NCI-H1092 (cell line): Measurements from ENCODE around the gene MEIS3.

ENCODE experiments used
- DNase-seq: peaks from one replicate; lab custom pipeline; 2025; lab: John Stamatoyannopoulos, UW

Gene MEIS3

DNA sequence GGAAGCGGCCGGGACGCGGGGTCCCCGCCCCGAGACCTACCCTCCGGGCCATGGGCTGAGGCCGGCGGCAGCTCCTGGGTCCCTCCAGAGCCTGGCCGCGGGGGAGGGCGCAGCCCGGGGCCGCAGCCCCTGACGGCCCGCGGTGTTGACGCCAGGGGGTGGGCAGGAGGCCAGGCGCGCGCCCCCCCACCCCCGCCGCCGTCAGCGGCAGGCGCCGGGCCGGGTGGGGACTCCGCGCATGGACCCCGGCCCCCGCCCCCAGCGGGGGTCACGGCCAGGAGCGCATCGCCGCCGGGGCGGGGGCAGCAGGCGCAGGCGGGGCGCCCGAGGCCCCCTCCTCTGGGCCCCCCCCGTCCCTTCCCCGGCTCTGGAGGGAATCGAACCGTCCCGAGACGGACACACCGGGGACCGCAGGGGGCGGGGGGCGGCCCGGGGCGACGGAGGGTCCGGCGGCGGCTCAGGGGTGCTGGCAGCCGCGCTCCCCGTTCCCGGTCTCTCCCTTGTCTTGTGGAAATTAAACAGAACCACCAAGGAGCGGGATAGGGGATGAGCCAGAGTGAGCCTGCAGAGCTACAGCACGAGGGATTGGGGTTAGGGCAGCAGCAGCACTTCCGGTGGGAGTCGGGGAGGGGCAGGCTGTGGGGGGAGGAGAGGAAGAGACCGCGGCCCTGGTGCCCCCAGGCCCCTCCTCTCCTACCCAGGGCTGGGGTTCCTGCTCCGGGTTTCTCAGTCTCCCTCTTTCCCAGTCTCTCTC lies at the start of gene MEIS3:
TSS of gene MEIS3 (minus strand) at position 498 of the 754 bp plus-strand sequence. CDS start at position 52, 446 bp downstream.
- no peak for DNase-seq

DNA sequence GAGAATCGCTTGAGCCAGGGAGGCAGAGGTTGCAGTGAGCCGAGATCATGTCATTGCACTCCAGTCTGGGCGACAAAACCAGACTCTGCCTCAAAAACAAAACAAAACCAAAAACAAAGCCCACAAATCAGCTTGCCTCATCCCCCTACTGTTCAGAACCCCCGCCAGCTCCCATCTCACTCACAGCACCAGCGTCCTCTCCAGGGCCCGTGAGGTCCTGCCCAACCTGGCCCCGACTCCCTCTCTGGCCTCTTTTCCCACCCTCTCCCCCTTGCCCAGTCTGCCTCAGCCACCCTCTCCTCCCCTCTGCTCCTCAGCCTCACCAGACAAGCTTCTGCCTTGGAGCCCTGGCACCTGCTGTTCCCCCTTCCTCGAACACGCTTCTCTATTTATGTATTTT lies 48.6 kb upstream of the MEIS3 start:
- no peak for DNase-seq

- DNase-seq, result no peak
Observed at GRCh38 chr19:47465957-47466356, 46.6 kb upstream of the MEIS3 start.

DNA sequence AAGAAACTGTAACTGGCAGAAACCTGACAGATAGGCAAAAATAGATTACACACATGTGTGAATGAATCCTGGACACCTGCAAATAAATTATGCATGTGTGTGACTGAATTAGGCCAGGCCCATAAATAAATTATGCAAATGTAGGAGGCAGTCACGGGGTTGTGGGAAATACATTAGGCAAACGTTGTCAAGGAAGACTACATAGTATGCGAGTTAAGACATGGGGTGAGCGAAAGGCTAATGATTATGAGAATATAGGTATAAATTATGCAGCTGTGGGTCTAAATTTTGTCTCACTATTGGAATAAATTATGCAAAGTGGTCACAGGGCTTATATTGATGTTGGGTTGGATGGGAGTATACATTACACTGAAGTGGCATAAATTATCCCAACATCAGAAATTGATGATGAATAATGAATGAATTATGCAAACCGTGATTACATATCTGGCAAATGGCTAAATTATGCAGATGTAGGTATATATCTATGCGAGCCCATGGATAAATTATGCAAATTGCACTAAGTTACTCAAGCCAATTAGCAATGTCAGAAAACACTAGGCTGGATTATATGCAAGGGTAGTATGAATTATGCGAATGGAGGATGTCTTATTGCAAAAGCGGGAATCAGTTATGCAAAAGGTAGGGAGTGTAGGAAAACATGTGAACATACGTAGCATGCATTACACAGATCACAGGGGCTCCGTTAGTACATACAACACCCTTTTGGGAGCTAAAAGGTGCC lies 45.5 kb upstream of the MEIS3 start:
- DNase-seq, result no peak

DNA sequence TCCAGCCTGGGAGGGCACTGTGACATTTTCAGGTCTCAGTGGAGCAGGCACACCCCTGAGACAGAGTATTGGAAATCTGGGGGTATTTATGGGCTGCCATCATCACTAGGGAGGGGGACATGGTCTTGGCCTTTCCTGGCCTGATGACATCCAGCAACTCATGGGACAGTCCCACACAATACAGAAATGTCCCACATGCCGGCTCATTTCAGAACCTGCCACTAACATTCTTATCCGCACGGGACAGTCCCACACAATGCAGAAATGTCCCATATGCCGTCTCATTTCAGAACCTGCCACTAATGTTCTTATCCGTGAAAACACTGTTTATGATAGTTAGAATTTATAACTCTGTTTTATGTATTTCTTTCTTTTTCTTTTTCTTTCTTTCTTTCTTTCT lies 42.5 kb upstream of the MEIS3 start:
- no peak for DNase-seq

DNA sequence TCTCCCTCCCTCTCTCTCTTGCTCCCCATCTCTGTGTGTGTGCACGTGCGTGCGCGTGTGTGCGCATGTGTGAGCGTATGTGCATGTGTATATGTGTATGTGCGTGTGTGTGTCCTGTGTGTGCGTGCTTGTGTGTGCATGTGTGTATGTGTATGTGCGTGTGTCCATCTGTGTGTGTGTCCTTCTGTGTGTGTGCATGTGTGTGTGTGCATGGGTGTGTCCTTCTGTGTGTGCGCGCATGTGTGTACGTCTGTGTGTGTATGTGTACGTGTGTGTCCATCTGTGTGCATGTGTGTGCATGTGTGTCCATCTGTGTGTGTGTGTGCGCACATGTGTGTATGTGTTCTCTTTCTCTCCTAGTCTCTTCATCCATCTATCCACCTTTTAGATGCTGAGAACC lies 40.1 kb upstream of the MEIS3 start:
- DNase-seq, result no peak

GRCh38 chr19:47458672-47459071 lies 39.3 kb upstream of the MEIS3 start:
- DNase-seq, result no peak

GRCh38 chr19:47456721-47457474 lies 37.6 kb upstream of the MEIS3 start:
- no peak for DNase-seq

- DNase-seq, result no peak
Observed at GRCh38 chr19:47450478-47450877, 31.2 kb upstream of the MEIS3 start.

DNA sequence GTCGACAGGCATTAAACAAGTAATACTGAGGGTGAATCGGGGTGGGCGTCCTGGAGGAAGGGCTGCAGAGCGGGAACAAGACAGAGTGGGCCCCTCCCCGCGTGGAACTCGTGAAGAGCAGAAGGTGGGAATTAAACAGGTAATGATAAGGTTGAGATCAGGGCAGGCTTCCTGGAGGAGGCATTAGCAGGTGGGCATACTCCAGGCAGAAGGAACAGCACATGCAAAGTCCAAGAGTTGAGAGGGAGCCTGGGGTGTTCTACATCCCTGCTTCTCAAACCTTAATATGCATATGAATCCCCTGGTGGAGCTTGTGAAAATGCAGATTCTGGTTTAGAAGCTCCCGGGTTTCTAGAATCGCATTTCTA lies 29.0 kb upstream of the MEIS3 start:
- DNase-seq, result no peak

DNA sequence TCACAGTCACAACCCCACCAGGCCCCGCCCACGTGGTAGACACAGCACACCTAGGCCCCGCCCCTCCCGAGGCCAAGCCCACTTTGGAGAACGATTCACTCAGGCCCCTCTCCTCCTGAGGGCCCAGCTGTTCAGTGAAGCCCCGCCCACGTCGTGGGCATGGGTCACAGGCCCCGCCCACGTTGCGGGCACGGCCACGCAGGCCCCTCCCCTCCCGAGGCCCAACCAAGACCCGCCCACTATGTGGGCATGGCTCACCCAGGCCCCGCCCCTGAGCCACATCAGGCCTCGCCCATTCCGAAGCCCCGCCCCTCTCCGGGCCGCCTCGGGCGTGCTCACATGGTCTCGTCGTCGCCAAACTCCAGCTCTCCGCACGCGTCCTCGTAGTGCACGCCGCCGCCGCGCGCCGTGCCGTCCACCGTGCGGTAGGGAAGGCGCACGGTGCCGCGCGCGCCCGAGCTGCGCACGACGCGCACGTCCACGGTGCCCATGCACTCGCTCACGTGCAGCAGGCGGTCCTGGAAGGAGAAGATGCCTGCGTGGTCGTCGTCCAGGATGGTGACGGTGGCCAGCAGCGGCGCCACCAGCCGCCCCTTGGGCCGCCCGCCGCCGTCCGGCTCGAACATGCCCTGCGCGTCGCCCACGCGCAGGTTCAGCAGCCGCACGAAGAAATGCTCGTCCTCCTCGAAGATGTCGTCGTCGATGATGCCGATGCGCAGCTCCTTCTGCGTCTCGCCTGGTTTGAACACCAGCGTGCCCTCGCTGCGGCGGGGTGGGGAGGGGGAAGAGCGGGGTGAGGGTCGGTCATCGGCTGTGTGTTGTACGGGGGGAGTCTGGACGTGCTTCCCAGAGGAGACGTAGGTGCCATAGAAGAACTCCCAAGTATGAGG lies 28.4 kb upstream of the MEIS3 start:
- peak; percentile 31 for DNase-seq

DNA sequence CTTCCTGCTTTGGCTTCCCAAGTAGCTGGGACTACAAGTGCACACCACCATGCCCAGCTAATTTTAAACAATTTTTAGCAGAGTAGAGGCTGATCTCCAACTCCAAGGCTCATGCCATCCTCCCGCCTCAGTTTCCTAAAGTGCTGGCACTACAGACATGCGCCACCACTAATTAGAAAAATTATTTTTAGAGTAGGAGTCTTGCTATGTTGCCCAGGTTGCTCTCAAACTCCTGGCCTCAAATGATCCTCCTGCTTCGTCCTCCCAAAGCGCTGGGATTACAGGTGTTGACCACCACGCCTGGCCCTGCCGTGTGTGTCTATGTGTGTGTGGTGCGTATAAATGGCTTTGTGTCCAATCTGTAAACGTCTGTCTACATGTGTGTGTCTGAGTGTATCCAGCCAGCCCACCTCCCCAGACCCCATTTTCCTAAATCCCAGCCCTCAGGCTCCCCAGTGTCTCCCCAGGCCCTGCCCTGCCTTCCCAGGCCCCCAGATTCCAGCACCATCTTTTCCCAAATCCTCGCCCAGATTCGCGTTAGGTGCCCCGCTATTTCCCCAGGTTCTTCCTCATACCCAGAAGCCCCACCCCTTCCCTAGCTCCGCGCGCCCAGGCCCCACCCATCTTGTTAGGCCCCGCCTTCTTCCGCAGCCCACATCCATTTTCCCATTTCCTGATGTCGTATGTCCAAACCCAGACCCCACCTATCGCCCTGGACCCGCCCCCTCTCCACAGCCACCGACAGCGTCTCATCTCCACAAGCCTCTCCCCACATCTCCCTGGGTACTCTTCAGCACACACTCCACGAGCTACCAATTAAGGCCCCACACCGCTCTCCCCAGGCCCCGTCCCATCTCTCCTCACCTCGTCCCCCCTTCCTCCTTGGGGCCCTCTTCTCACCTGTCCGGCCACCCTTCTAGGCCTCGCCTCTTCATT lies 27.5 kb upstream of the MEIS3 start:
- no peak for DNase-seq

- DNase-seq, result no peak
Observed at GRCh38 chr19:47445937-47446402, 26.6 kb upstream of the MEIS3 start.

DNA sequence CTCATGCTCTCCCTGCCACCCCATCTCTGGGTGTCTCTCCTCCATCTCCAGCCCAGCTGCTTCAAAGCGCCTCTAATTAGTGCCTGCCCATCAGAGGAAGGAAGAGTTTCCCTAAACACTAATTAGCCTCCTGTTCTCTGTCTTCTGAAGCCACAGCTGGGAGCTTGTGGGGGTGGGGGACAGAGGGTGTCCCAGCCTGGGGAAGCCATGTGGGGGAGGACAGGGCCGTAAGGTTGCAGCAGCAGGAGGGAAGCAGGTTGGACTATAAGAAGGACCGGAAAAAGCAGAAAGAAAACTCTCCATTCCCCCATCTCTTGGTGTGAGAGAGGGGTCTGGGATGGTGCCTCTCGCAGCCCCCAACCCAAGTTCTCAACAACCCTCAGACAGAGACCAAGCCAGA lies 26.2 kb upstream of the MEIS3 start:
- DNase-seq, result no peak

GRCh38 chr19:47444388-47444821 lies 25.1 kb upstream of the MEIS3 start:
- DNase-seq, result no peak

DNA sequence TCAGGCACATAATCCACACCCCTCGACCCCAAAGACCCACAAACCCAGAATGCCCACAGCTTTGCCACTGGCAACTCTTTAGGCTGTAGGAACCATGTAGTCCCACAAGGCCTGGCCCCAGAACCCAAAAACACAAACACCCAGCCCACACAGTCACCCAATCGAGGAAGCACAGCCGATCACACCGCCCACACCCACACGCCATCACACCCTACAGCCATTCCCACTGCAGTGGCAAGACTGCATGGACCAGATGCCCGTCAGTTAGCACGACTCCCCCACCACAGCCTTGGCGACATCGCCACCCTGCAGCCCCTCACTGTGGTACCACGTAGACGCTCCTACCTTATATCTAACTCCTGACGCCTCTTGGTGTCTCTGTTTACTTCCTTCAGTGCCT lies 24.0 kb upstream of the MEIS3 start:
- DNase-seq, result no peak

GRCh38 chr19:47438793-47439220 lies 19.5 kb upstream of the MEIS3 start:
- no peak for DNase-seq

- DNase-seq, result no peak
Observed at GRCh38 chr19:47437500-47437899, 18.2 kb upstream of the MEIS3 start.

- peak; percentile 60 for DNase-seq
Observed at GRCh38 chr19:47436712-47437401, 17.5 kb upstream of the MEIS3 start.

- no peak for DNase-seq
Observed at GRCh38 chr19:47435883-47436417, 16.6 kb upstream of the MEIS3 start.
